GM10266 (cell line): ENCODE results near the gene NLRP5.
A peak's percentile ranks its signal among the peaks of the same experiment; 100 is the strongest.

Experiments
- DNase-seq: peaks from one replicate; pipeline ENCODE4 v3.0.0; 2012; ENCODE audit errors: extremely low spot score
- TF ChIP-seq, protein P1 (sequence below): IDR thresholded peaks from 2 replicates; pipeline ENCODE4 v1.5.1; 2012; ENCODE audit warnings: mild to moderate bottlenecking, low read depth; ENCODE audit not compliant: control insufficient read depth, insufficient read depth; ENCODE audit errors: missing control alignments

The NLRP5 gene

DNA sequence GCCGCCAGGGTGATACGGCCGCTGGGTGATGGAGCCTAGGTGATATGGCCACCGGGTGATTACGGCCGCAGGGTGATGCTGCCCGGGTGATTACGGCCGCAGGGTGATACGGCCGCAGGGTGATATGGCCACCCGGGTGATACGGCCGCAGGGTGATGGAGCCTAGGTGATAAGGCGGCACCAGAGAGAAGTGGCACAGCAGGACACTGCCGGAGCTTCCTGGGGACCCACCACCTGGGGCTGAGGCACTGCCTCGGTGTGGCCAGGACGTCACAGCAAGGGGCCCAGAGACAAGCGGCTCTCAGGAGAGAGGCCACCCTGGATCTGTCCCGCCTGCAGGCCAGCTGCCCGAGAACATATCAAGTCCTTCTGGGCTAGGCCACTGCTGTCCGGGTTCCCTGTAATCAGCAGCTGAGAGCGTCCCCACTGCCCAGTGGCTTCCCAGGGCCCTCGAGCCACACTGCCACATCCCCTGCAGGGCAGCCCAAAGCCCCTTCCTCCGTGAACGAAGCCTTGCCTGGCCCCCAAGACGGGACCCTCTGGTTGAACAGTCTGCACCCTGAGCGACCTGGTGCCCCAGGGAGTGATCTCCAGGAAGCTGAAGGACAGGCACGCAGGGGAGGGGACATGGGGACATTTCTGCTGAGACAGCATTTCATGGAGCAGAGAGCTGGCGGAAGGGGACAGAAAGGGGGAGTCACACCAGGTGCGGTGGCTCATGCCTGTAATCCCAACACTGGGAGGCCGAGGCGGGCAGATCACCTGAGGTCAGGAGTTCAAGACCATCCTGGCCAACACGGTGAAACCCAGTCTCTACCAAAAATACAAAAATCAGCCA is 112.4 kb downstream of the NLRP5 start:
- TF ChIP-seq, protein P1, sequence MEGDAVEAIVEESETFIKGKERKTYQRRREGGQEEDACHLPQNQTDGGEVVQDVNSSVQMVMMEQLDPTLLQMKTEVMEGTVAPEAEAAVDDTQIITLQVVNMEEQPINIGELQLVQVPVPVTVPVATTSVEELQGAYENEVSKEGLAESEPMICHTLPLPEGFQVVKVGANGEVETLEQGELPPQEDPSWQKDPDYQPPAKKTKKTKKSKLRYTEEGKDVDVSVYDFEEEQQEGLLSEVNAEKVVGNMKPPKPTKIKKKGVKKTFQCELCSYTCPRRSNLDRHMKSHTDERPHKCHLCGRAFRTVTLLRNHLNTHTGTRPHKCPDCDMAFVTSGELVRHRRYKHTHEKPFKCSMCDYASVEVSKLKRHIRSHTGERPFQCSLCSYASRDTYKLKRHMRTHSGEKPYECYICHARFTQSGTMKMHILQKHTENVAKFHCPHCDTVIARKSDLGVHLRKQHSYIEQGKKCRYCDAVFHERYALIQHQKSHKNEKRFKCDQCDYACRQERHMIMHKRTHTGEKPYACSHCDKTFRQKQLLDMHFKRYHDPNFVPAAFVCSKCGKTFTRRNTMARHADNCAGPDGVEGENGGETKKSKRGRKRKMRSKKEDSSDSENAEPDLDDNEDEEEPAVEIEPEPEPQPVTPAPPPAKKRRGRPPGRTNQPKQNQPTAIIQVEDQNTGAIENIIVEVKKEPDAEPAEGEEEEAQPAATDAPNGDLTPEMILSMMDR: no peak
- peak; percentile 28 for DNase-seq

DNA sequence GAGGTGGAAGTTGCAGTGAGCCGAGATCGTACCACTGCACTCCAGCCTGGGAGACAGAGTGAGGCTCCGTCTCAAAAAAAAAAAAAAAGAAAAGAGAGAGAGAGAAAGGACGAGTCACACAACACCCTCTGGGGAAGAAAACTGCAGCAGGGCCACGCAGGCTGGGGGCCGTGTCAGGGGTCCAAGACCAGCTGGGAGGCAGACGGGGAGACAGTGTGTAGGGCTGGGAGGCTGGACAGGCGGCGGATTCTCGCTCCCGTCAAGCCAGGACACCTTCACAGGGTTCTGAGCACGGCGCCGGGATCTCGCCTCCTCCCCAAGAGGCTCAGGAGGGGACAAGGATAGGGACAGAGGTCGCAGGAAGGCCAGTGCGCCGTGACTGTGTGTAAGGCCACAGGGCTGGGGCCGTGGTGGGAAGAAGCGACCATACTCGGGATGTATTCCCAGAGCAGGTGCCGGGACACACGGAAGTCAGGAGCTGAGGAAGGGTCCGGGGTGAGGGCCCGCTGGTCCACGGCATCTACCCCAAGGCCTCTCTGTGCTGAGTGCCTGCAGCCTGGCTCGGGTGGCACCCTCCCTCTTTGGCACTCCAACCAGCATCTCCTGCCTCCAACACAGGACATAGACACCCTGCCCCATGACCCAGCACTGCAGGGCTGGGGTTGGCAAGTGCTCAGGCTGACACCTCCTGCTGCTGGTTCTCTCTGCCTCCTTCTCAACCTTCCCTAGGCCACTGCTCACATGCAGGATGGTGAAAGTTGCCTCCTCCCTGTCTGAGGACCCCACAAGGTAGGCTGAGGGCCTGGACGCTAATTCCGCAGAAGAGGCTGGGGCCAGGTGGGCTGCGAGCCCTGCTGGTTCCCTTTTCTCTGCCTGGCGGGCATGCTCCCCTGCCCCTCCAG is 113.3 kb downstream of the NLRP5 start:
- TF ChIP-seq, protein P1: no peak
- peak; percentile 26 for DNase-seq

DNA sequence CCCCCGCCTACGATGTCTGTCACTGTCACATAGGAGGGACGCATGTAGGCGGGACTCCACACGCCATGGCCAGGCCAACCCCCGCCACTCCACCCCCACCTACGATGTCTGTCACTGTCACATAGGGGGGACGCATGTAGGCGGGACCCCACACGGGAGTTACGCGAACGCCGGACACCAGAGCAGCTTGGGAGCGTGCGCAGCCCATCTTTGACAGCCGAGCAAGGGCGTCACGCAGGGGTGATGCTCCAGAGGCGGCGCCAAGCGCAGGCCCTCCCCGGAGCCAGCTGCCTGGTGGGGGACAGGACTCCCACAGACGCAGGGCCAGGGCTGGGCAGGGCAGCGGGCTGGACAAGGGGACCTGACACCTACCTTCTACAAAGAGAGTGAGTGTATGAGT is 114.5 kb downstream of the NLRP5 start:
- TF ChIP-seq, protein P1: no peak
- no peak for DNase-seq

DNA sequence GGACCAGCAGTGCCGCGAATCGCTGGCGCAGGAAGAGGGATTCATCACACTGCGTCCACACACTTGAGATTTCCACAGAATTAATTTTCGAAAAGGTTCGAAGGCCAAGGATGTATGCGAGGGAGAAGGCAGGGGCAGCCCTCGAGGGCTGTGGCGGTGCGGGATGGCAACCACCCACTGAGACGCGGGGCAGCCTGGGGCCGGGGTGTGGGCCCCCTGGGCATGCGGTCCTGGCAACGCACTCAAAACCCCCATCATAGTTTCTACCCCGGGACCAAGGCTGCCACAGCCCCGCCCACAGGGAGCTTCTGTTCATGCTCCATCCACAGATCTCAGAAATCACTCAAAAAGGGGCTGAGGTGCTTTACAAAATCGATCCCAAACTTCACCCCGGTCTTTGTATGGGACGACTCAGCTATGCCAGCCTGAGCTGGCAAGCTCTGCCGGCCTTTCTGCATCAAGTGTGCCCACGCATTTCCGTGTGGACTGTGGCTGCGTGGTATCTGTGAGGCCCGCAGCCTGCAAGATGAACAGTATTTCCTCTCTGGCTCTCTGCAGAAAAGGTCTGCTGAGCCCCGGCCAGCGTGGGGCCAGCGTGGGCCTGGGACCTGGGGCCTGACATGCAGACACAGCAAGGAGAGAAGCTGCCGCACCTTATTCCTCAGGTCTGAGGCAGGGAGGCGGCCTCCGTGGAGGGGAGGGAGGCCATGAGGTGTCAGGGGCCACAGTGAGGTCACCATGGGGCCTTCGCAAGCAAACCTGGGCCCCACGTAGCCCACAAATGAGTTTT is 115.4 kb downstream of the NLRP5 start:
- TF ChIP-seq, protein P1: no peak
- no peak for DNase-seq

DNA sequence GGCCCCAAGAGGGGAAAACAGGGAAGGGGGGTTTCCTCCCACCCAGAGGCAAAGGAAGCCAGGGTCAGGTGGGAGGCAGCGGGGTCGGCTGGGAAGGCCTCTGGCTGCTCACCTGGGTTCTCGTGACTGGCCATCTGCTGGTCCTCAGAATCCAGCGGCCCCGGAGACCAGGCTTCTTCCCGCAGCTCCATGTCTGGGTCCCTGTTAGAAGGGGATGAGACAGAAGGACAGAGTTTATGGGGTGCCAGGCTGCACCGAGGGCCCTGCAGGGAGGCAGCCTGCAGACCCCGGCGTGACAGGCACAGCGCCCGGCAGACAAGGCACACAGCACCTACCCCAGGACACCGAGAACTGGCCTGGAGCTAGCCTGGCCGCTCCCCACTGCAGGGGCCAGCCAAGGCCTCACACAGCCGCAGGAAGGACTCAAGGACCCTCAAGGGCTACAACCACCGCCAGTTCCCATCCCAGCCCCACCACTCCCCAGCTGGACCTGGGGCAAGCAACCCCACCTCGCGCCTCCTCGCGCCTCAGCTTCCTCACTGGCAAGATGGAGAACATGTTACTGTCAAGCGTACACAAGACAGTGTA is 116.5 kb downstream of the NLRP5 start:
- peak; percentile 28 for DNase-seq
- TF ChIP-seq, protein P1: no peak

DNA sequence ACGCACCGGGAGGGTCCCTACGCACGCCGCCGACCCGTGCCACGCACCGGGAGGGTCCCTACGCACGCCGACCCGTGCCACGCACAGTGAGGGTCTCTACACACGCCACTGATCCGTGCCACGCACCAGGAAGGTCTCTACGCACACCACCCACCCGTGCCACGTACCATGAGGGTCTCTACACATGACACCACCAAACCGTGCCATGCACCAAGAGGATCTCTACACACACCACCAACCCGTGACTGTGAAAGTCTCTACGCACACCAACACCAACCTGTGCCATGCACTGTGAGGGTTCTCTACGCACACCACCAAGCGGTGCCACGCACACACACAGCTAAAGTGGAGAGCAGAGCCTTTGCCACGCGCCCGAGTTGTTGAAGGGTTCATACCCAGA is 117.8 kb downstream of the NLRP5 start:
- DNase-seq: peak; percentile 26

More for the DNA sequence above, 117.8 kb downstream of the NLRP5 start:
- TF ChIP-seq, protein P1: no peak
